Choroid plexus epithelial cell (primary cell): ENCODE data around the gene CDC42.

Experiments used
- DNase-seq: peaks from one replicate; pipeline ENCODE4 v3.0.0-alpha.2; 2010; ENCODE audit warnings: low read depth
- H3K4me3 ChIP-seq: 2 replicates; pipeline ENCODE4 v1.5.1; 2011; ENCODE audit warnings: low read depth, mild to moderate bottlenecking, control low read depth, low read length, moderate library complexity
- CTCF ChIP-seq: conservative IDR thresholded peaks from 2 replicates; pipeline ENCODE4 v1.5.1; 2011; ENCODE audit warnings: low read depth, mild to moderate bottlenecking, control low read depth, inconsistent platforms, low read length, moderate library complexity

Gene CDC42

GRCh38 chr1:22096036-22096435, 43.5 kb downstream of the CDC42 start:
- no peak for DNase-seq
- no peak overlapping the region for H3K4me3 ChIP-seq
- TF ChIP-seq CTCF, result no peak

- no peak overlapping the region for H3K4me3 ChIP-seq
- no peak for TF ChIP-seq CTCF
- DNase-seq, result no peak
Observed at GRCh38 chr1:22096463-22096862, 44.0 kb downstream of the CDC42 start.

GRCh38 chr1:22098752-22099151, 46.2 kb downstream of the CDC42 start:
- no peak for DNase-seq
- no peak overlapping the region for H3K4me3 ChIP-seq
- no peak for TF ChIP-seq CTCF

GRCh38 chr1:22100168-22100567, 47.7 kb downstream of the CDC42 start:
- DNase-seq, result no peak
- no peak for TF ChIP-seq CTCF
- H3K4me3 ChIP-seq, result no peak overlapping the region

GRCh38 chr1:22101199-22101598, 48.7 kb downstream of the CDC42 start:
- no peak for TF ChIP-seq CTCF
- no peak for DNase-seq
- no peak overlapping the region for H3K4me3 ChIP-seq

GRCh38 chr1:22101995-22102394, 49.5 kb downstream of the CDC42 start:
- no peak overlapping the region for H3K4me3 ChIP-seq
- TF ChIP-seq CTCF, result no peak
- no peak for DNase-seq

GRCh38 chr1:22102746-22103145, 50.2 kb downstream of the CDC42 start:
- no peak for TF ChIP-seq CTCF
- H3K4me3 ChIP-seq, result no peak overlapping the region
- no peak for DNase-seq
